8988T (cell line): Measurements from ENCODE around the gene HDDC3.

ENCODE experiments used
- DNase-seq: peaks from one replicate; pipeline ENCODE4 v3.0.0; 2011

HDDC3 gene

GRCh38 chr15:90953947-90954711, 21.8 kb upstream of the HDDC3 start:
- DNase-seq, result no peak

GRCh38 chr15:90952901-90953677, 20.7 kb upstream of the HDDC3 start:
- DNase-seq, result no peak

- no peak for DNase-seq
Observed at GRCh38 chr15:90950676-90951075, 18.3 kb upstream of the HDDC3 start.

GRCh38 chr15:90949979-90950675, 17.8 kb upstream of the HDDC3 start:
- DNase-seq, result no peak

- no peak for DNase-seq
Observed at GRCh38 chr15:90948506-90948905, 16.2 kb upstream of the HDDC3 start.

GRCh38 chr15:90947577-90948357, 15.4 kb upstream of the HDDC3 start:
- DNase-seq, result no peak

- no peak for DNase-seq
Observed at GRCh38 chr15:90946941-90947576, 14.7 kb upstream of the HDDC3 start.

GRCh38 chr15:90946538-90946937, 14.2 kb upstream of the HDDC3 start:
- no peak for DNase-seq

GRCh38 chr15:90945091-90945490, 12.7 kb upstream of the HDDC3 start:
- no peak for DNase-seq

- DNase-seq, result no peak
Observed at GRCh38 chr15:90942354-90943120, 10.2 kb upstream of the HDDC3 start.

- DNase-seq, result no peak
Observed at GRCh38 chr15:90941038-90941437, 8.7 kb upstream of the HDDC3 start.

- no peak for DNase-seq
Observed at GRCh38 chr15:90939756-90940155, 7.4 kb upstream of the HDDC3 start.

GRCh38 chr15:90938261-90938660, 5.9 kb upstream of the HDDC3 start:
- no peak for DNase-seq

GRCh38 chr15:90936823-90937222, 4.5 kb upstream of the HDDC3 start:
- no peak for DNase-seq

- peak; percentile 77 for DNase-seq
Observed at GRCh38 chr15:90934949-90935751, 2.8 kb upstream of the HDDC3 start, which contains the start of gene UNC45A. TSS of gene UNC45A (plus strand) at chr15:90935285. CDS start at chr15:90935325, 40 bp downstream.

- peak; percentile 69 for DNase-seq
Observed at GRCh38 chr15:90934256-90934948, 2.1 kb upstream of the HDDC3 start.

- DNase-seq, result no peak
Observed at GRCh38 chr15:90933301-90933700, 952 bp upstream of the HDDC3 start.

- no peak for DNase-seq
Observed at GRCh38 chr15:90932660-90932991, 277 bp upstream of the HDDC3 start.

- DNase-seq, result no peak
Observed at GRCh38 chr15:90931575-90931827, 848 bp downstream of the HDDC3 start.

GRCh38 chr15:90930861-90931574, 1.3 kb downstream of the HDDC3 start:
- DNase-seq, result no peak
